ENCODE data around the gene GRPR. TPM values are rescaled to one million over a fixed set of nuclear protein-coding genes. Genes with fewer than 3 reads are reported as not detected.

GRPR gene
- total and polyA plus RNA-seq, 4 donors: 0.08 TPM; not detected in 3

- H3K4me3 ChIP-seq (ENCODE audit: low read depth in 1 of 3, low read length in 3 of 3): no peak overlapping the region
- H3K27ac ChIP-seq (ENCODE audit: low read depth in 1 of 2, low read length in 2 of 2): no peak overlapping the region
- H3K36me3 ChIP-seq (ENCODE audit: control insufficient read depth in 4 of 4, insufficient read depth in 3 of 4, low read depth in 1 of 4, low read length in 3 of 4): no peaks in the 10 kb centered on the region
- H3K4me1 ChIP-seq (ENCODE audit: control insufficient read depth in 4 of 4, insufficient read depth in 4 of 4, low read length in 3 of 4): no peaks in the 10 kb centered on the region
- no peak for DNase-seq (ENCODE audit: low spot score)
- H3K27me3 ChIP-seq (ENCODE audit: control insufficient read depth in 4 of 4, insufficient read depth in 4 of 4, low read length in 3 of 4): no peaks in the 10 kb centered on the region
- H3K9ac ChIP-seq (ENCODE audit: low read depth in 1 of 2, low read length in 2 of 2): no peak overlapping the region
- H3K9me3 ChIP-seq (ENCODE audit: control insufficient read depth in 4 of 4, low read length in 3 of 4): no peaks in the 10 kb centered on the region
- no peak for TF ChIP-seq CTCF (IDR thresholded peaks at IDR 0.05; ENCODE audit: low read depth, low read length, missing input control)
- no peak for TF ChIP-seq RXRA (IDR thresholded peaks at IDR 0.05)
- TF ChIP-seq REST (IDR thresholded peaks at IDR 0.05): no peak
- no peak for TF ChIP-seq MAX (IDR thresholded peaks at IDR 0.05)
- TF ChIP-seq EGR1 (IDR thresholded peaks at IDR 0.05; ENCODE audit: low read depth in 2 of 2): no peak
- TF ChIP-seq SP1 (IDR thresholded peaks at IDR 0.05): no peak
- no peak for TF ChIP-seq HNF4A (conservative IDR thresholded peaks at IDR 0.05)
- no peak for TF ChIP-seq ATF3 (IDR thresholded peaks at IDR 0.05)
These were observed 14.2 kb downstream of the GRPR start for GRCh38 chrX:16137416-16138107.

GRCh38 chrX:16138108-16138427 lies 14.7 kb downstream of the GRPR start:
- no peak overlapping the region for H3K4me3 ChIP-seq (ENCODE audit: low read depth in 1 of 3, low read length in 3 of 3)
- TF ChIP-seq FOXA1 (IDR thresholded peaks at IDR 0.05): no peak
- TF ChIP-seq ATF3 (IDR thresholded peaks at IDR 0.05): no peak
- peak in 1 of 2 donors; percentile 24 for TF ChIP-seq RAD21 (IDR thresholded peaks at IDR 0.05)
- no peaks in the 10 kb centered on the region for H3K27me3 ChIP-seq (ENCODE audit: control insufficient read depth in 4 of 4, insufficient read depth in 4 of 4, low read length in 3 of 4)
- DNase-seq (ENCODE audit: low spot score): no peak
- no peaks in the 10 kb centered on the region for H3K9me3 ChIP-seq (ENCODE audit: control insufficient read depth in 4 of 4, low read length in 3 of 4)
- WGBS: 69% methylated on average over 1 of the region's 1 CpG
- no peak overlapping the region for H3K9ac ChIP-seq (ENCODE audit: low read depth in 1 of 2, low read length in 2 of 2)
- no peaks in the 10 kb centered on the region for H3K36me3 ChIP-seq (ENCODE audit: control insufficient read depth in 4 of 4, insufficient read depth in 3 of 4, low read depth in 1 of 4, low read length in 3 of 4)
- no peaks in the 10 kb centered on the region for H3K4me1 ChIP-seq (ENCODE audit: control insufficient read depth in 4 of 4, insufficient read depth in 4 of 4, low read length in 3 of 4)
- H3K27ac ChIP-seq (ENCODE audit: low read depth in 1 of 2, low read length in 2 of 2): no peak overlapping the region

- DNase-seq (ENCODE audit: low spot score): no peak
- Histone ChIP-seq H3K27me3 (ENCODE audit: control insufficient read depth in 4 of 4, insufficient read depth in 4 of 4, low read length in 3 of 4) (no peaks in the 10 kb centered on the region), H3K36me3 (ENCODE audit: control insufficient read depth in 4 of 4, insufficient read depth in 3 of 4, low read depth in 1 of 4, low read length in 3 of 4) (no peaks in the 10 kb centered on the region), H3K4me3 (ENCODE audit: low read depth in 1 of 3, low read length in 3 of 3) (no peak overlapping the region), H3K9ac (ENCODE audit: low read depth in 1 of 2, low read length in 2 of 2) (no peak overlapping the region), H3K27ac (ENCODE audit: low read depth in 1 of 2, low read length in 2 of 2) (no peak overlapping the region), H3K9me3 (ENCODE audit: control insufficient read depth in 4 of 4, low read length in 3 of 4) (no peaks in the 10 kb centered on the region), H3K4me1 (ENCODE audit: control insufficient read depth in 4 of 4, insufficient read depth in 4 of 4, low read length in 3 of 4) (no peaks in the 10 kb centered on the region)
- 77% methylated on average over 4 of the region's 4 CpGs for WGBS
- no peak for TF ChIP-seq TAF1 (conservative IDR thresholded peaks at IDR 0.05)
- no peak for TF ChIP-seq ZBTB33 (IDR thresholded peaks at IDR 0.05)
- no peak for TF ChIP-seq YY1 (IDR thresholded peaks at IDR 0.05)
- TF ChIP-seq REST (IDR thresholded peaks at IDR 0.05): no peak
- no peak for TF ChIP-seq RXRA (IDR thresholded peaks at IDR 0.05)
- no peak for TF ChIP-seq JUND (IDR thresholded peaks at IDR 0.05)
- TF ChIP-seq ATF3 (IDR thresholded peaks at IDR 0.05): no peak
These were observed 17.1 kb downstream of the GRPR start for GRCh38 chrX:16140448-16140847.
